KMS-11 (cell line): Measurements from ENCODE around the gene PACSIN2.

Experiments used
- H2AFZ ChIP-seq: fragments of 200-600 bp; sonication (generic); 2 replicates; pipeline ENCODE4 v1.6.1; 2016; ENCODE audit warnings: antibody characterized with exemption, mixed run types, low read depth
- H3K27ac ChIP-seq: fragments of 200-600 bp; sonication (generic); 2 replicates; pipeline ENCODE4 v1.6.1; 2016; ENCODE audit warnings: mild to moderate bottlenecking, mixed run types
- H3K27me3 ChIP-seq: fragments of 200-600 bp; sonication (generic); 2 replicates; pipeline ENCODE4 v1.6.1; 2017; ENCODE audit warnings: mild to moderate bottlenecking, low read depth, mixed run types, moderate library complexity; ENCODE audit not compliant: insufficient read depth
- H3K36me3 ChIP-seq: fragments of 200-600 bp; sonication (generic); 2 replicates; pipeline ENCODE4 v1.6.1; 2017; ENCODE audit warnings: mild to moderate bottlenecking, mixed run types; ENCODE audit not compliant: insufficient read depth
- H3K4me1 ChIP-seq: fragments of 200-600 bp; sonication (generic); 2 replicates; pipeline ENCODE4 v1.6.1; 2016; ENCODE audit warnings: mild to moderate bottlenecking, low read depth, mixed run types; ENCODE audit not compliant: poor library complexity, severe bottlenecking
- H3K4me2 ChIP-seq: fragments of 200-600 bp; sonication (generic); 2 replicates; pipeline ENCODE4 v1.7.0; 2016; ENCODE audit warnings: mild to moderate bottlenecking, mixed run types
- H3K4me3 ChIP-seq: fragments of 200-600 bp; sonication (generic); IDR thresholded peaks from 2 replicates; pipeline ENCODE4 v1.6.1; 2017; ENCODE audit warnings: low read depth, low read length, mixed read lengths; ENCODE audit not compliant: insufficient read depth
- H3K79me2 ChIP-seq: fragments of 200-600 bp; sonication (generic); 2 replicates; pipeline ENCODE4 v1.6.1; 2016; ENCODE audit warnings: low read depth, mixed run types; ENCODE audit not compliant: insufficient read depth
- H3K9ac ChIP-seq: fragments of 200-600 bp; sonication (generic); 2 replicates; pipeline ENCODE4 v1.6.1; 2016; ENCODE audit warnings: mild to moderate bottlenecking, mixed run types
- H4K20me1 ChIP-seq: fragments of 200-600 bp; sonication (generic); 2 replicates; pipeline ENCODE4 v1.6.1; 2016; ENCODE audit warnings: mild to moderate bottlenecking, mixed run types; ENCODE audit not compliant: insufficient read depth
- TF ChIP-seq, protein P1 (sequence below): fragments of 200-600 bp; sonication (generic); conservative IDR thresholded peaks from 2 replicates; pipeline ENCODE4 v1.6.1; 2017; ENCODE audit warnings: low read depth, mild to moderate bottlenecking, antibody characterized with exemption, low read length, moderate library complexity, mixed read lengths

PACSIN2 gene

DNA sequence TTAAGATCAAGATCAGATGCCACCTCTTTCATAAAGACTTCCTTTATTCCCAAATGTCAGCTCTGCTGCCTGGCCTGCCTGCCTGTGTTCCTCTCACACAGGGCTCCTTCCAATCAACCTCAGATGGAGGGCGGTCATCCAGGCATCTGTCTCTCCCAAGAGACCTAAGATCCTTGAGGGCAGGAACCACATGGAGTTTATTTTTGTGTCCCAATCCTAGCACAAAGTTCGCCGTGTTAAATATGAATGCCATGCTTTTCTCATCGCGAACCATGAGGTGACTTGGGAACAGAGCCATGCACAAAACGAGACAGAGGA is 85.2 kb downstream of the PACSIN2 start:
- H2AFZ ChIP-seq: no peak overlapping the region
- no peak overlapping the region for H3K9ac ChIP-seq
- no peaks in the 10 kb centered on the region for H3K79me2 ChIP-seq
- H3K27me3 ChIP-seq: no peaks in the 10 kb centered on the region
- no peak overlapping the region for H3K4me3 ChIP-seq
- no peaks in the 10 kb centered on the region for H3K36me3 ChIP-seq
- H3K4me1 ChIP-seq: peaks cover 5% of the 10 kb centered on the region
- no peak overlapping the region for H3K27ac ChIP-seq
- no peaks in the 10 kb centered on the region for H4K20me1 ChIP-seq
- TF ChIP-seq, protein P1, sequence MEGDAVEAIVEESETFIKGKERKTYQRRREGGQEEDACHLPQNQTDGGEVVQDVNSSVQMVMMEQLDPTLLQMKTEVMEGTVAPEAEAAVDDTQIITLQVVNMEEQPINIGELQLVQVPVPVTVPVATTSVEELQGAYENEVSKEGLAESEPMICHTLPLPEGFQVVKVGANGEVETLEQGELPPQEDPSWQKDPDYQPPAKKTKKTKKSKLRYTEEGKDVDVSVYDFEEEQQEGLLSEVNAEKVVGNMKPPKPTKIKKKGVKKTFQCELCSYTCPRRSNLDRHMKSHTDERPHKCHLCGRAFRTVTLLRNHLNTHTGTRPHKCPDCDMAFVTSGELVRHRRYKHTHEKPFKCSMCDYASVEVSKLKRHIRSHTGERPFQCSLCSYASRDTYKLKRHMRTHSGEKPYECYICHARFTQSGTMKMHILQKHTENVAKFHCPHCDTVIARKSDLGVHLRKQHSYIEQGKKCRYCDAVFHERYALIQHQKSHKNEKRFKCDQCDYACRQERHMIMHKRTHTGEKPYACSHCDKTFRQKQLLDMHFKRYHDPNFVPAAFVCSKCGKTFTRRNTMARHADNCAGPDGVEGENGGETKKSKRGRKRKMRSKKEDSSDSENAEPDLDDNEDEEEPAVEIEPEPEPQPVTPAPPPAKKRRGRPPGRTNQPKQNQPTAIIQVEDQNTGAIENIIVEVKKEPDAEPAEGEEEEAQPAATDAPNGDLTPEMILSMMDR: no peak
- H3K4me2 ChIP-seq: no peak overlapping the region

DNA sequence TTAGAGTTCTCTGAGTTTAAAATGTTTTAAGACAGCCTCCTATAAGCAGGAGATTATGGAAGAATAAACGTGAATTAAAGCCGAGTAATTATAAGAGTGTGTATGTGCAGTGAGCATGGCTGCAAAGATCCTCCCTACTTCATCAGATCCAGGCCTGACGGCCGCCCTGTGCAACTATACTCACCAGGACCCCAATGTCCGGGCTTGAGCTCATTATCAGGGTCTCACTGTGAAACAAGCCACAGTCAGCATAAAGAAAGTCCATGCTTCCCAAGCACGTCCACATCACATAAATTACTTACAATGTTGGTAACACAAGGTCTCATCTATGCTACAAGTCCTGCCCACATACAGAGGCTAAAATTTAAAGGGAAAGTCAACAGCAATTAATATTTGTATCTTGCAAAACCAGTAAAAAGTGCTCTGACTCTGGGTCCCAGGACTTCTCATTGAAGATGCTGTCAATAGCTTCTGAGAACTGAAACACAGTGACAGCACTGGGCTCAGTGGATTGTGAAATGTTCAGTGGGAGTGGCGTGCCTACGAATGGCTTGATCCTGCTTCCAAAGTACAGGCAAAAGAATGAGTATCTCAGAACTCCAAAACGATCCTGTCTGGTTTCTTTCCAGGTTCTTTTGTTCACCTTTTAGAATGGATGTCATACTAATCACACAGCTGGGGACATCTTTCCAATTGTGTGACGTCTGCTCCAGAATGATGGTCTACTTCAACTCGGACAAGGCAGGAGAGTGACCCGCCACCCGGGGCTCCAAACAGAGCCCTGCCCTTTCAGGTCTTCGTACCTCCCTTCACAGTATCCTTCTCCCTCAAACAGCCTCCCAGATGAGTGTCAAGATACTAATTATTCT is 85.7 kb downstream of the PACSIN2 start:
- no peaks in the 10 kb centered on the region for H4K20me1 ChIP-seq
- H3K4me1 ChIP-seq: peaks cover 5% of the 10 kb centered on the region
- H3K4me3 ChIP-seq: no peak overlapping the region
- TF ChIP-seq, protein P1: no peak
- H3K27ac ChIP-seq: no peak overlapping the region
- H3K79me2 ChIP-seq: no peaks in the 10 kb centered on the region
- no peaks in the 10 kb centered on the region for H3K36me3 ChIP-seq
- no peak overlapping the region for H2AFZ ChIP-seq
- no peak overlapping the region for H3K4me2 ChIP-seq
- no peak overlapping the region for H3K9ac ChIP-seq
- H3K27me3 ChIP-seq: no peaks in the 10 kb centered on the region

DNA sequence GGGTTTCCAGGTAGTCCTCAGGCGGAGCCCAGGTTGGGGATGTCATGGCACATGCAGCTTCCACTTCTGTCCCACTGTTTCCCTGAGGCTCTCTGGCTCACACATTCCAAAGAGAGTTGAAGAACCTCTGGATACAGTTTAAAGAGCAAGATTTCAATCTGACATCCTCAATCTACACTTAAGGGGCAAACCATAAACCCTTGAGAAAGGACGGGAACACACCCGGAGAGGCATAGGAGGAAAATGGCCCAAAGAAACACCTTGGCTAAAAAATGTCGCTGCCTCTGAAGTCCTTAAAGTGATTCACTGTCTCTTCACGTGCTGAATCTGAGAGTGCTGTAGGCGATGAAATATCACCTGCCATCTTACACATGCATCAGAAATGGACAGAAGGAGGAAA is 87.0 kb downstream of the PACSIN2 start:
- Histone ChIP-seq H3K27ac (no peak overlapping the region), H3K4me1 (peaks cover 5% of the 10 kb centered on the region), H3K36me3 (no peaks in the 10 kb centered on the region), H3K79me2 (no peaks in the 10 kb centered on the region), H3K4me2 (no peak overlapping the region), H3K4me3 (no peak overlapping the region), H2AFZ (no peak overlapping the region), H3K9ac (no peak overlapping the region), H4K20me1 (no peaks in the 10 kb centered on the region), H3K27me3 (no peaks in the 10 kb centered on the region)
- TF ChIP-seq, protein P1: no peak

DNA sequence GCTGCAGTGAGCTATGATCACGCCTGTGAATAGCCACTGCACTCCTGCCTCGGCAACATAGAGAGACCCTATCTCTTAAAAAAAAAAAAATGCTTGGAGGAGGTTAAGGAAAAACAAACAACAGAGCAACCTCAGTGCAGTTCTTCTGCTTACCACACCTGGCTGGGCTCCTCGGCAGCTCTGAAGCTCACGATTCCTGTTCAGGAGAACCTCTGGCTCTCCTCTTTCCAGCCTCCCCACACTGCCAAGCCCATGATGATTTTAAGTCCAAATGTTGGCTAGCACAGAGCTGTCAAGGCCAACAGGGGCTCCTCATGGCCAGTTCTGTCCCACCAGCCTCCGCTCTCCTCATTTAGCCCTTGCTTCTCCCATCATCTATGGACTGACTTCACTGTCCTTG is 88.2 kb downstream of the PACSIN2 start:
- Histone ChIP-seq H3K9ac (no peak overlapping the region), H4K20me1 (no peaks in the 10 kb centered on the region), H3K79me2 (no peaks in the 10 kb centered on the region), H3K27me3 (no peaks in the 10 kb centered on the region), H2AFZ (no peak overlapping the region), H3K27ac (no peak overlapping the region), H3K4me3 (no peak overlapping the region), H3K36me3 (no peaks in the 10 kb centered on the region), H3K4me2 (no peak overlapping the region), H3K4me1 (peaks cover 3% of the 10 kb centered on the region)
- TF ChIP-seq, protein P1: no peak
